Measurements from ENCODE around the gene COPG1.

COPG1 gene

DNA sequence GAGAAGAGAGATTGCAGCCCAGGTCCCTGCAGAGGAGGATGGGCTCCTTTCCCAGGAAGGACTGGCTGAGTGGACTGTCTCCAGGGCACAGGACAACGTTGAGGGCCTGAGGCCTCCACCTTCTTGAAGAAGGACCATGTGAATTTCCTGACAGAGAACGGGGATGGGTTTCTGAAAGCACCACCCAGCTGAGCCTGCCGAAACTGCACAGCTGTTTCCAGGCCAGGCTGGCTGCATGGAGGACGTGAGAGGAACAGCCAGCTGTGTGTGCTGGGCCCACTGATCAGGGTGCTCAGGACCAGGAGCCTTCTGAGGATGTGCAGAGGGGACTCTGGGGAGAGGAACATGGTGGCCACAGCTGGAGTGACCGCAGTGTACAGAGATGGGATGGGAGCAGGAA lies 68.4 kb downstream of the COPG1 start:
- Histone ChIP-seq H3K36me3 (ENCODE audit: insufficient read depth, low read length) (no peaks in the 10 kb centered on the region), H3K4me1 (ENCODE audit: insufficient read depth, low read length) (no peaks in the 10 kb centered on the region), H3K9ac (ENCODE audit: low read depth, low read length) (no peak overlapping the region), H3K9me3 (ENCODE audit: control insufficient read depth, insufficient read depth, low read length) (no peaks in the 10 kb centered on the region)

DNA sequence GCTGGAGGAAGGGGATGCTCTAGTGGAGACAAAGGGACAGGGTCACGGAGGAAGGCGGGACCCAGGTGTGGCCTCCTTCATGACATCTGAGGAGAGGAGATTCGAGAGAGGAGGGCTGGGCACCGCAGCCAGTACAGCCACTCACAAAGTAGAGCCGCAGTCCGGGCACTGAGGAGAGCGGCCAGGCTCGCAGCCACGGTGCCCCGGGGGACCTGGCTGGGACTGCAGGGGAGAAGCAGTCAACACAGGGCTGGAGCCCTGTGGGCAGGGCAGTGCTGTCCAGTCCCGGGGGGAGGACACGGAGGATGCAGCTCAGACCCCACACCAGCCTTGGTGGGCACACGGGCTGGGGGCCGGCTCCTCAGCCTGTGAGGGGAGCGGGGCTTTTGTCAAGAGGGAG lies 69.5 kb downstream of the COPG1 start:
- no peak overlapping the region for H3K9ac ChIP-seq (ENCODE audit: low read depth, low read length)
- no peaks in the 10 kb centered on the region for H3K9me3 ChIP-seq (ENCODE audit: control insufficient read depth, insufficient read depth, low read length)
- no peaks in the 10 kb centered on the region for H3K4me1 ChIP-seq (ENCODE audit: insufficient read depth, low read length)
- H3K36me3 ChIP-seq (ENCODE audit: insufficient read depth, low read length), result no peaks in the 10 kb centered on the region

DNA sequence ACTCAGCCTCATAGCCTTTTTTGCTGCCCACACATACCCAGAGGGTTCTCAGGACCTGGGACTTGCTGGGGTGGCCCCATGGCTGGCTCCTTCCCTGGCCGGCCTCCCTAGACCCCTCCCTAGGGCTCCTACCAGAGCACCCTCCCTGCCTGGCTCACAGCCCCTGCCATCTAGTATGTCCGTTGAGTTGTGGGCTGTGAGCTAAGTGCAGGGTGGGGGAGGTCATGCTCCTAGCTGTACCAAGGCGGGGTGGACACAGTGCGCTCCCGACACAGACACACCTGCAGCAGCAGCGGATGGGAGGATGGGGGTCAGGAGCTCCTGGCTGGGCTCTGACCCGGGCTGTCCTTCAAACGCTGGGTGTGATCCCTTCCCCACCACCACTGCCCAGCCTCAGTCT lies 70.9 kb downstream of the COPG1 start:
- Histone ChIP-seq H3K9me3 (ENCODE audit: control insufficient read depth, insufficient read depth, low read length) (no peaks in the 10 kb centered on the region), H3K9ac (ENCODE audit: low read depth, low read length) (no peak overlapping the region), H3K36me3 (ENCODE audit: insufficient read depth, low read length) (no peaks in the 10 kb centered on the region), H3K4me1 (ENCODE audit: insufficient read depth, low read length) (no peaks in the 10 kb centered on the region)

DNA sequence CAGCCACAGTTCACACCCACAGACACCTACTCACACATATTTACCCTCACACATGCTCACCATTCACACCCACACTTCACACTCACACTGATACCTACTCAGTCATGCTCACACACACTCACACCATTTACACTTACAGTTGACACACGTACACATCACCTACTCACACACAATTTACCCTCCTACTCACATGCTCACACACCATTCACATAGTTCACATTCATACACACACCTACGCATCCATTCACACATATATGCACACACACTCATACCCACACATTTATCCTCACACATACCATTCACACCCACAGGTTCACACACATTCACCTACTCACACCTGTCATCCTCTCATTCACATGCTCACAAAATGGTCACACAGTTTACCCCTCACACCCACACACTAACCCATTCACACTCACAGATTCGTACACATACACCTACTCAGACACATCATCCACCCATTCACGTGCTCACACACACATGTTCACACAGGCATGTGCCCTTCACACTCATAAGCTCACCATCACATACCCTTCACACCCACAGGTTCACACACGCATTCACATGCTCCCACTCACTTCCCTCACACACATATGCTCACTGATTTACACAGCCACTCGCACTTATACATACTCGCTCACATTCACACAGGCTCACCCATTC lies 71.5 kb downstream of the COPG1 start:
- no peaks in the 10 kb centered on the region for H3K36me3 ChIP-seq (ENCODE audit: insufficient read depth, low read length)
- H3K4me1 ChIP-seq (ENCODE audit: insufficient read depth, low read length), result no peaks in the 10 kb centered on the region
- no peak overlapping the region for H3K9ac ChIP-seq (ENCODE audit: low read depth, low read length)
- H3K9me3 ChIP-seq (ENCODE audit: control insufficient read depth, insufficient read depth, low read length), result no peaks in the 10 kb centered on the region

DNA sequence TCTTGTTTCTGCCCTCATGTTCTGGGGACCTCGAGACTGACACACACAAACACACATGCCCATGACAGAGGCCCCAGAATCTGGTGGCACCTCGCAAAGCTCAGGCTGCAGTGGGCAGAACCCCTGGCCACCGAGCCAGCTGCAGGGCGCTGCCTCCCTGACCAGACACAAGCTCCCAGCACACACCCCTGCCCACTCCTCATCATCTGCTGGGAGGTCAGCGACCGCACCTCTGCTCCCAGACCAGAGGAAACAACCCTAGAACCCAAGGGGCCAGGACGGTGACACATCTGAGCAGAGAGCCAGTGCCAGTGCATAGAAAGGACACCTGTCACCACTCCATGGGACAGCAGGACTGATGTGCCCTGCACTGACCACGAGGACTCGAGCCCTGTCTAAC lies 72.5 kb downstream of the COPG1 start:
- Histone ChIP-seq H3K4me1 (ENCODE audit: insufficient read depth, low read length) (no peaks in the 10 kb centered on the region), H3K9ac (ENCODE audit: low read depth, low read length) (no peak overlapping the region), H3K9me3 (ENCODE audit: control insufficient read depth, insufficient read depth, low read length) (no peaks in the 10 kb centered on the region), H3K36me3 (ENCODE audit: insufficient read depth, low read length) (no peaks in the 10 kb centered on the region)

DNA sequence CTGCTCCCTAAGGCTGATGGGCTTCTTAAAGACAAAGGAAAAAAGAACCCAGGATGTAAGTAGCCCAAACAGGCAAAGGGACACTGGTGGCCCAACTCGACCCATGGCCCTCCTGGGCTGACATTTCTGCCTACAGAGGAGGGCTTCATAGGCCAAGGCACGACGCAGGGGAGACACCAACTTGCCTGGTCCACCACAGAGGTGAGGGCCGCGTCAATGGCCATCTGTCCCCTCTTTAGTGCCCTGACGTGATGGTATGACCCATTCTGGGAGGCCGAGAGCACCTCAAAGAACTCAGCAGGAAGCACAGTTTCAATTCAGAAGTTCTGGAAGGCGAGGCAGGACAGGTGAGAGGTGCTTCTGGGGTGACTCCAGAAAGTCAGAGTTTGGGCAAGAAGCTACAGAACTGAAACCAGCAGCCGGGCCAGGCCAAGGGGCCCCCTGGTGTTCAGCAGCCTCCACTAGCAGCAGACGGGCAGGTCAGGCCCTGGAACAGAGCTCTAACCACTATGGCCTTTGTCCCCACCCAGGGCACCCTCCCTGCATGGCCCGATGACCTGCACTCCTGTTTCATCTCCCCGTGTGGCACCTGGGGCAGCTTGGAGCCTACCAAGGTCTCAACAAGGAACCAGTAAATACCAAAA lies 74.4 kb downstream of the COPG1 start:
- no peaks in the 10 kb centered on the region for H3K9me3 ChIP-seq (ENCODE audit: control insufficient read depth, insufficient read depth, low read length)
- H3K36me3 ChIP-seq (ENCODE audit: insufficient read depth, low read length), result no peaks in the 10 kb centered on the region
- H3K4me1 ChIP-seq (ENCODE audit: insufficient read depth, low read length), result no peaks in the 10 kb centered on the region
- no peak overlapping the region for H3K9ac ChIP-seq (ENCODE audit: low read depth, low read length)

DNA sequence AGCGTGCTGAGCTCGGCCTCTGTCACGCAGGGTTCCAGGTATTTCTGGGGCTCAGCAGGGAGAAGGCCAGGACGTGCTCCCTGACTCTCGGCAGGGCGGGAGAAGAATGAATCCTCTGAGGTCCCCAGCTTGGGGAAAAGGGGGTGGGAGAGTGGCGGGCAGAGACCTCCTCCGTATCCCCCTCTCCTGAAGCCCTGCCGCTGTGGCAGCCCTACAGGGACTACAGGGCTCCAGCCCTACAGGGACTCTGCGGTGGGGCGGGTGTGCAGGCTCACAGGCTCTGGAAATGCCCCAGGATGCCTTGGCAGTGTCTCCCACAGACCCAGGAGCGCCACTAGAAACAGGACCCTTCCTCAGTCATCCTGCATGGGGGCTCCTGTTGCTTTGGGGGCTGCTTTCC lies 75.4 kb downstream of the COPG1 start:
- no peaks in the 10 kb centered on the region for H3K9me3 ChIP-seq (ENCODE audit: control insufficient read depth, insufficient read depth, low read length)
- no peaks in the 10 kb centered on the region for H3K4me1 ChIP-seq (ENCODE audit: insufficient read depth, low read length)

DNA sequence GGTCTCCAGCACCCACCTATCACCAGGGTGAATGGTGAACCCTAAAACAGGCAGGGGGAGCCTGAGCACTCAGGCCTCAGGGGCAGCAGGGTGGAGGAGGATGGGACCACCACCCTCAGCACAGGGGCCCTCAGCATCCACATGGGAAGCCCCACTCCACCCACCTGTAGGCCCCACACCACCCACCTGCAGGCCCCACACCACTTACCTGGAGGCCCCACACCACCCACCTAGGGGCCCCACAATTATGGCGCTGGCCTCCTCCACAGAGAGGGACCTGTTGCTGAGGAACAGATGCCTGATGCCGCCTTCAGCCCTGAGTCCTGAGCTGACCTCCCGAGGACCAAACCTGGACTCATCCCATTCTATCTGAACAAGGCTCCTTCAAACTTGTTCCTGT lies 76.0 kb downstream of the COPG1 start:
- Histone ChIP-seq H3K4me1 (ENCODE audit: insufficient read depth, low read length) (no peaks in the 10 kb centered on the region), H3K36me3 (ENCODE audit: insufficient read depth, low read length) (no peaks in the 10 kb centered on the region), H3K9ac (ENCODE audit: low read depth, low read length) (no peak overlapping the region), H3K9me3 (ENCODE audit: control insufficient read depth, insufficient read depth, low read length) (no peaks in the 10 kb centered on the region)

More for the DNA sequence above, 75.4 kb downstream of the COPG1 start:
- no peaks in the 10 kb centered on the region for H3K36me3 ChIP-seq (ENCODE audit: insufficient read depth, low read length)
- no peak overlapping the region for H3K9ac ChIP-seq (ENCODE audit: low read depth, low read length)

DNA sequence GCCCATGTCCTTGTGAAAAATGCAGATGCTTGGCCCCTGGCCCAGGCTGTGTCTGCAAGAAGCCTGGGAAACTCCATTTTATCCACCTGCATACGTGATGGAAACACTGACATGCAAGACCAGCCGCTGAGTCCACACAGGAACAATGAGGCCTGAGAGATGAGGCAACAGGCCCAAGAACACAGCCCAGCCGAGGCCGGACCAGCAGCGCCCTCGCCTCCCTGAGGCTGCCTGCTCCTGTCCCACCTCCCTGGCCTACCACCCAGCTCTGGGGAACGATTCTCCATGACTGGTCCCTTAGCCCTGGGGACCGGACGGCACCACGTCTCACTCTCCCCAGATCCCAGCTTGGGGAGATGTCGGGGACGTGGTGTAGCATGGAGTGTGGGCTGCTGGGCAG lies 76.7 kb downstream of the COPG1 start:
- no peak overlapping the region for H3K9ac ChIP-seq (ENCODE audit: low read depth, low read length)
- H3K9me3 ChIP-seq (ENCODE audit: control insufficient read depth, insufficient read depth, low read length), result no peaks in the 10 kb centered on the region
- no peaks in the 10 kb centered on the region for H3K4me1 ChIP-seq (ENCODE audit: insufficient read depth, low read length)
- H3K36me3 ChIP-seq (ENCODE audit: insufficient read depth, low read length), result no peaks in the 10 kb centered on the region

DNA sequence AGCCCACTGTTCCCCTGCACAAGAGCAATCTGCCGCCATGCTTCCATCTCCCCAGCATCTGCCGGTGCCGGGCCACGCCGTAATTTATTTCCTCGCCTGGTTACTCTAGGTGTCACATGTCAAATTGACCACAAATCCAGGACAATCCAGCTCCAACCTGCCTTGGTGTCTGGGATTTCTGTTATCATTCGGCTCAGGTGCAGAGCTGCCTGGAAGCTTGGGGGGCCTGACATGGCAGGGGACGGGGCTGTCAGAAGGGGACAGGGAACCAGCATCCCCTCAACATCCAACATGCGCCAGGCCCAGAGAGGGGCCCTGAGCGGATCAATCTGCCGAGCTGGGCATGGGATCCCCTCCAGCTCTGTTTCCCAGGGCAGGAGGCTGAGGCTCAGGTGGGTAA lies 77.2 kb downstream of the COPG1 start:
- Histone ChIP-seq H3K4me1 (ENCODE audit: insufficient read depth, low read length) (no peaks in the 10 kb centered on the region), H3K9ac (ENCODE audit: low read depth, low read length) (no peak overlapping the region), H3K36me3 (ENCODE audit: insufficient read depth, low read length) (no peaks in the 10 kb centered on the region), H3K9me3 (ENCODE audit: control insufficient read depth, insufficient read depth, low read length) (no peaks in the 10 kb centered on the region)

All from ES-I3 (cell line).